Hepatocyte (in vitro differentiated cells): ENCODE data around the gene UFSP2. TPM values are rescaled to one million over a fixed set of nuclear protein-coding genes. Genes with fewer than 3 reads are reported as not detected.

ENCODE experiments used
- DNase-seq: peaks from one replicate; pipeline ENCODE4 v3.0.0-alpha.2; 2016; ENCODE audit warnings: low spot score
- H2AFZ ChIP-seq: fragments of 200-600 bp; sonication (generic); 2 replicates; pipeline ENCODE4 v1.6.0; 2016; ENCODE audit warnings: antibody characterized with exemption, mild to moderate bottlenecking
- H3K27ac ChIP-seq: fragments of 200-600 bp; sonication (generic); 2 replicates; pipeline ENCODE4 v1.5.1; 2016; ENCODE audit warnings: mild to moderate bottlenecking
- H3K27me3 ChIP-seq: fragments of 200-600 bp; sonication (generic); 2 replicates; pipeline ENCODE4 v1.6.1; 2016
- H3K36me3 ChIP-seq: fragments of 200-600 bp; sonication (generic); replicated peaks from 2 replicates; pipeline ENCODE4 v1.5.1; 2016; ENCODE audit warnings: low read depth; ENCODE audit not compliant: insufficient read depth
- H3K4me1 ChIP-seq: fragments of 200-600 bp; sonication (generic); 2 replicates; pipeline ENCODE4 v1.5.1; 2016; ENCODE audit warnings: mild to moderate bottlenecking, moderate library complexity; ENCODE audit not compliant: insufficient read depth
- H3K4me2 ChIP-seq: fragments of 200-600 bp; sonication (generic); 2 replicates; pipeline ENCODE4 v1.6.0; 2016
- H3K4me3 ChIP-seq: fragments of 200-600 bp; sonication (generic); 2 replicates; pipeline ENCODE4 v1.5.1; 2016; ENCODE audit warnings: mild to moderate bottlenecking
- H3K79me2 ChIP-seq: fragments of 200-600 bp; sonication (generic); 2 replicates; pipeline ENCODE4 v1.6.0; 2017; ENCODE audit warnings: mild to moderate bottlenecking
- H3K9me2 ChIP-seq: fragments of 200-600 bp; sonication (generic); replicated peaks from 2 replicates; pipeline ENCODE4 v1.6.0; 2017; ENCODE audit warnings: mild to moderate bottlenecking; ENCODE audit not compliant: insufficient read depth
- H3K9me3 ChIP-seq: fragments of 200-600 bp; sonication (generic); 2 replicates; pipeline ENCODE4 v1.5.1; 2016; ENCODE audit warnings: low read depth, mild to moderate bottlenecking
- H4K20me1 ChIP-seq: fragments of 200-600 bp; sonication (generic); 2 replicates; pipeline ENCODE4 v1.6.0; 2016; ENCODE audit warnings: mild to moderate bottlenecking; ENCODE audit not compliant: insufficient read depth, poor library complexity, severe bottlenecking
- CTCF ChIP-seq: fragments of 200-600 bp; sonication (generic); IDR thresholded peaks from 2 replicates; pipeline ENCODE4 v1.5.1; 2016; ENCODE audit warnings: antibody characterized with exemption, mild to moderate bottlenecking; ENCODE audit not compliant: poor library complexity
- EZH2 ChIP-seq: fragments of 200-600 bp; sonication (generic); IDR thresholded peaks from 2 replicates; pipeline ENCODE4 v1.6.1; 2016; ENCODE audit warnings: antibody characterized with exemption, mild to moderate bottlenecking, borderline replicate concordance
- EZH2phosphoT487 ChIP-seq: fragments of 200-600 bp; sonication (generic); IDR thresholded peaks from one replicate; pipeline ENCODE4 v1.6.1; 2018; ENCODE audit warnings: antibody characterized with exemption, mild to moderate bottlenecking, low read depth, moderate library complexity; ENCODE audit not compliant: unreplicated experiment, severe bottlenecking
- WGBS: methylation state at CpG from one replicate; pipeline ENCODE4 v1.1.6; 2016; ENCODE audit warnings: low lambda C conversion rate; ENCODE audit errors: missing lambda C conversion rate; 5-methylcytosine and 5-hydroxymethylcytosine counted together
- polyA plus RNA-seq: library from polyadenylated mRNA; unstranded; fragments of >200 nt; fragmentation: Nextera tagmentation; extraction: Ambion mirVana; gene quantifications from 2 replicates; pipeline ENCODE4 v1.2.1, GENCODE V29; 2016
- total RNA-seq: library from RNA; depleted of rRNA; stranded (reverse); fragments of >200 nt; gene quantifications from 2 replicates; pipeline ENCODE4 v1.2.3, GENCODE V29; 2014

The UFSP2 gene
- total and polyA plus RNA-seq, 2 experiments from 2014 or later, result 29.2 to 38.5 TPM

DNA sequence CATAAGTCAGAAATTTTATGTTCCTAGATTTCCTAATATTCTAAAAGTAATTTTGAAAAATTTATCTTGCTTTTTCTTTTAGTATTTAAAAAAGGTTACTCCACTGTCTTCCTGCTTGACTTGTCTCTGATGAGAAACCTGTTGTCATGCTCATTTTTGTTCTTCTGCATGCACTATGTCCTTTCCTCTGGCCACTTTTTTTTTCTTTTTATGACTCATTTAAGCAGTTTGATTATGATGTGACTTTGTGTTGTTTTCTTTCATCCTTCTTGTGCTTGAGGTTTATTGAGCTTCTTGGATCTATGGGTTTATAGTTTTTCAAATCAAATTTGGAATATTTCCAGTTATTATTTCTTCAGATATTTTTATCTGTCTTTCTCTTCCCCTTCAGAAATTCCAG is 12.0 kb upstream of the UFSP2 start:
- no peak for DNase-seq
- Histone ChIP-seq H2AFZ (no peak overlapping the region), H3K4me1 (no peaks in the 10 kb centered on the region), H3K4me2 (no peak overlapping the region), H3K36me3 (no peaks in the 10 kb centered on the region), H3K9me3 (no peaks in the 10 kb centered on the region), H3K27ac (no peak overlapping the region), H4K20me1 (no peaks in the 10 kb centered on the region), H3K79me2 (no peaks in the 10 kb centered on the region), H3K9me2 (no peaks in the 10 kb centered on the region), H3K27me3 (no peaks in the 10 kb centered on the region), H3K4me3 (no peak overlapping the region)
- TF ChIP-seq EZH2 (no peak), CTCF (no peak), EZH2phosphoT487 (no peak)

- Histone ChIP-seq H4K20me1 (no peaks in the 10 kb centered on the region), H3K4me1 (no peaks in the 10 kb centered on the region), H3K36me3 (no peaks in the 10 kb centered on the region), H3K27ac (no peak overlapping the region), H3K4me2 (no peak overlapping the region), H3K4me3 (no peak overlapping the region), H3K79me2 (no peaks in the 10 kb centered on the region), H3K27me3 (no peaks in the 10 kb centered on the region), H2AFZ (no peak overlapping the region), H3K9me3 (no peaks in the 10 kb centered on the region), H3K9me2 (no peaks in the 10 kb centered on the region)
- DNase-seq, result no peak
- TF ChIP-seq EZH2, result no peak
- no peak for TF ChIP-seq EZH2phosphoT487
Measured at GRCh38 chr4:185435466-185435865, 9.7 kb upstream of the UFSP2 start.

- Histone ChIP-seq H3K27ac (no peak overlapping the region), H3K4me2 (no peak overlapping the region), H3K9me2 (no peaks in the 10 kb centered on the region), H4K20me1 (no peaks in the 10 kb centered on the region), H3K4me1 (peaks cover 3% of the 10 kb centered on the region), H3K36me3 (no peaks in the 10 kb centered on the region), H3K9me3 (no peaks in the 10 kb centered on the region), H3K79me2 (peaks cover 8% of the 10 kb centered on the region), H3K27me3 (no peaks in the 10 kb centered on the region), H3K4me3 (no peak overlapping the region), H2AFZ (no peak overlapping the region)
- TF ChIP-seq CTCF, result no peak
- no peak for TF ChIP-seq EZH2
- TF ChIP-seq EZH2phosphoT487, result no peak
- DNase-seq, result no peak
- 75% methylated on average over 5 of the region's 5 CpGs for WGBS
Measured at GRCh38 chr4:185429660-185430059, 3.9 kb upstream of the UFSP2 start.

GRCh38 chr4:185426960-185427688 is 1.4 kb upstream of the UFSP2 start:
- H3K4me1 ChIP-seq, result peaks cover 8% of the 10 kb centered on the region
- H3K27me3 ChIP-seq, result no peaks in the 10 kb centered on the region
- no peaks in the 10 kb centered on the region for H4K20me1 ChIP-seq
- no peaks in the 10 kb centered on the region for H3K9me2 ChIP-seq
- H2AFZ ChIP-seq, result no peak overlapping the region
- no peak overlapping the region for H3K4me2 ChIP-seq
- DNase-seq, result no peak
- H3K79me2 ChIP-seq, result peaks cover 28% of the 10 kb centered on the region
- no peaks in the 10 kb centered on the region for H3K9me3 ChIP-seq
- no peaks in the 10 kb centered on the region for H3K36me3 ChIP-seq
- H3K4me3 ChIP-seq, result no peak overlapping the region
- WGBS, result 98% methylated on average over 22 of the region's 22 CpGs
- no peak overlapping the region for H3K27ac ChIP-seq
- TF ChIP-seq EZH2phosphoT487 (no peak), EZH2 (no peak), CTCF (no peak)
